ENCODE data around the gene HES1.

- TF ChIP-seq POLR2AphosphoS5 (IDR thresholded peaks at IDR 0.05; ENCODE audit: low read depth, low read length) (no peak), SIN3A (IDR thresholded peaks at IDR 0.05; ENCODE audit: borderline replicate concordance, insufficient read depth, low read length) (no peak), REST (IDR thresholded peaks at IDR 0.05; ENCODE audit: insufficient read depth in 1 of 2, low read depth in 2 of 2, low read length in 2 of 2) (no peak), TAF1 (IDR thresholded peaks at IDR 0.05; ENCODE audit: borderline replicate concordance, insufficient read depth, low read length) (no peak), FOXP2 (optimal IDR thresholded peaks at IDR 0.05; ENCODE audit: borderline replicate concordance, extremely low read depth, extremely low read length, insufficient read depth) (no peak)
Measured at GRCh38 chr3:194135516-194135805, 487 bp upstream of the HES1 start.
